H9 (cell line): Measurements from ENCODE around the gene LPAR6. TPM values are rescaled to one million over a fixed set of nuclear protein-coding genes. Genes with fewer than 3 reads are reported as not detected.

Experiments used
- DNase-seq: peaks from one replicate; pipeline ENCODE4 v3.0.0-alpha.2; 2017
- H2AFZ ChIP-seq: one replicate; pipeline ENCODE4 v1.6.1; 2013; ENCODE audit warnings: mild to moderate bottlenecking, low read length, control low read depth, moderate library complexity
- H2AK5ac ChIP-seq: 2 replicates; pipeline ENCODE4 v1.6.1; 2013; ENCODE audit warnings: low read length, control low read depth, mixed read lengths; ENCODE audit not compliant: insufficient read length
- H2BK120ac ChIP-seq: one replicate; pipeline ENCODE4 v1.6.1; 2013; ENCODE audit warnings: low read depth, mild to moderate bottlenecking, low read length, control low read depth, inconsistent platforms; ENCODE audit not compliant: poor library complexity, severe bottlenecking
- H2BK12ac ChIP-seq: 2 replicates; pipeline ENCODE4 v1.6.1; 2013; ENCODE audit warnings: low read length, control low read depth, mixed read lengths, low read depth; ENCODE audit not compliant: insufficient read length
- H2BK15ac ChIP-seq: 2 replicates; pipeline ENCODE4 v1.6.1; 2013; ENCODE audit warnings: low read depth, low read length, control low read depth
- H2BK20ac ChIP-seq: one replicate; pipeline ENCODE4 v1.6.1; 2013; ENCODE audit warnings: low read depth, mild to moderate bottlenecking, low read length, control low read depth, inconsistent platforms; ENCODE audit not compliant: poor library complexity, severe bottlenecking
- H2BK5ac ChIP-seq: 2 replicates; pipeline ENCODE4 v1.6.1; 2013; ENCODE audit warnings: low read length, control low read depth, mixed read lengths; ENCODE audit not compliant: insufficient read length
- H3K14ac ChIP-seq: 2 replicates; pipeline ENCODE4 v1.6.1; 2013; ENCODE audit warnings: low read length, control low read depth; ENCODE audit not compliant: insufficient read depth
- H3K18ac ChIP-seq: 2 replicates; pipeline ENCODE4 v1.6.1; 2013; ENCODE audit warnings: low read depth, mild to moderate bottlenecking, mixed read lengths, low read length, control low read depth; ENCODE audit not compliant: insufficient read length
- H3K23ac ChIP-seq: 2 replicates; pipeline ENCODE4 v1.6.1; 2013; ENCODE audit warnings: low read length, control low read depth, mixed read lengths, low read depth; ENCODE audit not compliant: insufficient read length
- H3K23me2 ChIP-seq: 2 replicates; pipeline ENCODE4 v1.6.1; 2013; ENCODE audit warnings: low read depth, mild to moderate bottlenecking, mixed read lengths, low read length, control low read depth; ENCODE audit not compliant: insufficient read length, poor library complexity, severe bottlenecking
- H3K27ac ChIP-seq: 2 replicates; pipeline ENCODE4 v1.5.1; 2013; ENCODE audit warnings: low read length, control low read depth, mixed read lengths, low read depth; ENCODE audit not compliant: insufficient read length
- H3K27me3 ChIP-seq: 2 replicates; pipeline ENCODE4 v1.6.1; 2013; ENCODE audit warnings: low read length, control low read depth, inconsistent platforms; ENCODE audit not compliant: insufficient read depth
- H3K4ac ChIP-seq: 2 replicates; pipeline ENCODE4 v1.6.1; 2013; ENCODE audit warnings: low read depth, mild to moderate bottlenecking, control low read depth, inconsistent platforms, low read length, moderate library complexity
- H3K4me1 ChIP-seq: 2 replicates; pipeline ENCODE4 v1.6.1; 2013; ENCODE audit warnings: low read length, control low read depth, inconsistent platforms; ENCODE audit not compliant: insufficient read depth
- H3K4me2 ChIP-seq: 2 replicates; pipeline ENCODE4 v1.6.1; 2013; ENCODE audit warnings: low read length, control low read depth, mixed read lengths; ENCODE audit not compliant: insufficient read length, insufficient read depth
- H3K56ac ChIP-seq: 2 replicates; pipeline ENCODE4 v1.6.1; 2013; ENCODE audit warnings: low read depth, mild to moderate bottlenecking, mixed read lengths, low read length, control low read depth; ENCODE audit not compliant: insufficient read length
- H3K79me1 ChIP-seq: 2 replicates; pipeline ENCODE4 v1.6.1; 2013; ENCODE audit warnings: low read depth, mild to moderate bottlenecking, moderate library complexity, low read length, control low read depth, inconsistent platforms; ENCODE audit not compliant: insufficient read depth, poor library complexity, severe bottlenecking
- H3K79me2 ChIP-seq: 2 replicates; pipeline ENCODE4 v1.6.1; 2013; ENCODE audit warnings: low read length, control low read depth, inconsistent platforms; ENCODE audit not compliant: insufficient read depth
- H3K9ac ChIP-seq: 2 replicates; pipeline ENCODE4 v1.6.1; 2013; ENCODE audit warnings: low read length, control low read depth, mixed read lengths; ENCODE audit not compliant: insufficient read length; ENCODE audit errors: extremely low read depth
- H3K9me3 ChIP-seq: one replicate; pipeline ENCODE4 v1.6.1; 2013; ENCODE audit warnings: low read depth, low read length, inconsistent platforms; ENCODE audit not compliant: control insufficient read depth
- H3T11ph ChIP-seq: one replicate; pipeline ENCODE4 v1.6.1; 2013; ENCODE audit warnings: mild to moderate bottlenecking, low read length, control low read depth, inconsistent platforms
- H4K20me1 ChIP-seq: one replicate; pipeline ENCODE4 v1.6.1; 2013; ENCODE audit not compliant: control insufficient read depth, insufficient read length, insufficient read depth
- H4K5ac ChIP-seq: 2 replicates; pipeline ENCODE4 v1.6.1; 2013; ENCODE audit warnings: low read depth, mild to moderate bottlenecking, mixed read lengths, low read length, control low read depth; ENCODE audit not compliant: insufficient read length
- H4K8ac ChIP-seq: replicated peaks from 2 replicates; pipeline ENCODE4 v1.6.1; 2013; ENCODE audit warnings: low read length, control low read depth, mixed read lengths, low read depth; ENCODE audit not compliant: insufficient read length
- H4K91ac ChIP-seq: 2 replicates; pipeline ENCODE4 v1.6.1; 2013; ENCODE audit warnings: low read depth, mild to moderate bottlenecking, moderate library complexity, mixed read lengths, low read length, control low read depth; ENCODE audit not compliant: insufficient read length
- H3K27ac Mint-ChIP-seq, 3 experiments: 2 replicates in 2 of 3; 3 replicates in 1 of 3; pipeline ENCODE4 v1.8.0; 2020 to 2021; ENCODE audit warnings: mixed read lengths in 3 of 3, mild to moderate bottlenecking in 1 of 3, moderate library complexity in 1 of 3
- H3K27me3 Mint-ChIP-seq: 2 replicates; pipeline ENCODE4 v1.8.0; 2021; ENCODE audit warnings: low read depth, mild to moderate bottlenecking, moderate library complexity, mixed read lengths
- H3K36me3 Mint-ChIP-seq, 3 experiments: 2 replicates in 2 of 3; 3 replicates in 1 of 3; pipeline ENCODE4 v1.8.0; 2020 to 2021; ENCODE audit warnings: low read depth in 3 of 3, mixed read lengths in 3 of 3; ENCODE audit not compliant: insufficient read depth in 1 of 3
- H3K4me1 Mint-ChIP-seq, 2 experiments: 2 replicates each; pipeline ENCODE4 v1.8.0; 2020; ENCODE audit warnings: mixed read lengths in 2 of 2
- H3K4me3 Mint-ChIP-seq, 2 experiments: 2 replicates in 1 of 2; 3 replicates in 1 of 2; pipeline ENCODE4 v1.8.0; 2020 to 2021; ENCODE audit warnings: mild to moderate bottlenecking in 2 of 2, mixed read lengths in 2 of 2, moderate library complexity in 1 of 2
- H3K9me3 Mint-ChIP-seq, 2 experiments: 2 replicates in 1 of 2; 3 replicates in 1 of 2; pipeline ENCODE4 v1.8.0; 2020; ENCODE audit warnings: mild to moderate bottlenecking in 2 of 2, mixed read lengths in 2 of 2, moderate library complexity in 1 of 2
- WGBS: extraction: QIAGEN DNeasy Blood & Tissue Kit; methylation state at CpG from one replicate; pipeline ENCODE4 v1.1.7; 2013; ENCODE audit warnings: missing lambda C conversion rate, low lambda C conversion rate, mixed read lengths; ENCODE audit not compliant: insufficient read length; ENCODE audit errors: extremely low coverage; 5-methylcytosine and 5-hydroxymethylcytosine counted together
- total RNA-seq: library from RNA; stranded (reverse); gene quantifications from 2 replicates; pipeline ENCODE4 v1.2.1, GENCODE V29; 2021
- TF ChIP-seq, protein P1 (sequence below): fragments of 200-600 bp; sonication (generic); conservative IDR thresholded peaks from 3 replicates; pipeline ENCODE4 v1.8.0; 2021; ENCODE audit warnings: antibody characterized with exemption, mild to moderate bottlenecking

Gene LPAR6
- total RNA-seq, 1 experiment from 2014 or later: 4.2 TPM

DNA sequence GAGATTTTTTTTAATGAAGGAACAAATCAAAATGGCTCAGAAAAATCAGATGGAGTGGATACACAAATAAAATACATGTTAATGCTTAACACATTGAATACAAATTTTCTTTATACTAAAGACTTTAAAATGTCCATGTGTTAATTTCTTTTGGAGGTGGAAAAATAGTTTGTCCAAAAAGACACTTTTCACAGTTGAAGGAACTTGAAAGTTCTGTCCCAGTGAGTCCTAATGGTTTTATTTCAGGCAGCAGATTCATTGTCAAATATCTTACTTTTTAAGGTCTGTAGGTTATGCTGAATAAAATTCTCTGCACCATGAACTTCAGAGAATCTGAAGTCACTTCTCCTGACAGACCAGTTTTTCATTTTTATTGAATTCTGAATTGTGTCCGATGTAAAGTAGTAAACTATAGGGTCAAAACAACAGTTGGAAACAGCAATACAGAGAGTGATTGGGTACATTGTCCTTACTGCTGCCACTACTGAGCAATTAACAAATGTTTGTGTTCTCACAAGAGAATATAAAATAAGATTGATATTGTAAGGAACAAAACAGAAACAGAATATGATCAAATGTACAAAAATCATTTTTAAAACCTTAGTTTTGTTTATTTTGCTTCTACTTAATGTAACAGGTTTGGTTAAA is 1.6 kb downstream of the LPAR6 start:
- Histone ChIP-seq H3K4me1 (no peaks in the 10 kb centered on the region; the same call in 1 of the 2 replicates), H3T11ph (no peak overlapping the region), H3K23me2 (no peaks in the 10 kb centered on the region), H3K79me1 (no peaks in the 10 kb centered on the region), H3K4ac (no peak overlapping the region), H2BK5ac (no peak overlapping the region), H3K14ac (no peak overlapping the region), H3K27ac (no peak overlapping the region), H3K23ac (no peak overlapping the region), H2BK12ac (no peak overlapping the region), H3K9me3 (no peaks in the 10 kb centered on the region), H4K5ac (no peak overlapping the region), H2BK15ac (no peak overlapping the region), H3K18ac (no peak overlapping the region), H4K91ac (no peak overlapping the region), H2BK20ac (no peak overlapping the region), H3K9ac (peak overlapping the region; percentile 7), H2AK5ac (no peak overlapping the region), H2AFZ (no peak overlapping the region), H2BK120ac (no peak overlapping the region), H4K8ac (no peak overlapping the region), H3K4me2 (peak overlapping the region; percentile 66), H3K56ac (no peak overlapping the region), H3K79me2 (no peaks in the 10 kb centered on the region), H3K27me3 (no peaks in the 10 kb centered on the region), H4K20me1 (no peaks in the 10 kb centered on the region)
- peaks cover 0 to 5% of the 10 kb centered on the region in 2 experiments; a peak in 3 of 5 replicates for H3K9me3 Mint-ChIP-seq
- H3K4me3 Mint-ChIP-seq: peak overlapping the region; percentile 66 to 84
- TF ChIP-seq, protein P1, sequence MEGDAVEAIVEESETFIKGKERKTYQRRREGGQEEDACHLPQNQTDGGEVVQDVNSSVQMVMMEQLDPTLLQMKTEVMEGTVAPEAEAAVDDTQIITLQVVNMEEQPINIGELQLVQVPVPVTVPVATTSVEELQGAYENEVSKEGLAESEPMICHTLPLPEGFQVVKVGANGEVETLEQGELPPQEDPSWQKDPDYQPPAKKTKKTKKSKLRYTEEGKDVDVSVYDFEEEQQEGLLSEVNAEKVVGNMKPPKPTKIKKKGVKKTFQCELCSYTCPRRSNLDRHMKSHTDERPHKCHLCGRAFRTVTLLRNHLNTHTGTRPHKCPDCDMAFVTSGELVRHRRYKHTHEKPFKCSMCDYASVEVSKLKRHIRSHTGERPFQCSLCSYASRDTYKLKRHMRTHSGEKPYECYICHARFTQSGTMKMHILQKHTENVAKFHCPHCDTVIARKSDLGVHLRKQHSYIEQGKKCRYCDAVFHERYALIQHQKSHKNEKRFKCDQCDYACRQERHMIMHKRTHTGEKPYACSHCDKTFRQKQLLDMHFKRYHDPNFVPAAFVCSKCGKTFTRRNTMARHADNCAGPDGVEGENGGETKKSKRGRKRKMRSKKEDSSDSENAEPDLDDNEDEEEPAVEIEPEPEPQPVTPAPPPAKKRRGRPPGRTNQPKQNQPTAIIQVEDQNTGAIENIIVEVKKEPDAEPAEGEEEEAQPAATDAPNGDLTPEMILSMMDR: no peak
- no CpG with 5 or more reads among the region's 1 CpG for WGBS
- no peak for DNase-seq
- peaks cover 6 to 10% (median 9%) of the 10 kb centered on the region in 3 experiments for H3K36me3 Mint-ChIP-seq
- H3K27ac Mint-ChIP-seq: peak overlapping the region in 2 of 3 experiments; percentile 18 to 39; a peak in 1 of 7 replicates
- peaks cover 22% of the 10 kb centered on the region in 2 experiments for H3K4me1 Mint-ChIP-seq
- H3K27me3 Mint-ChIP-seq: no peaks in the 10 kb centered on the region
